ENCODE measurements around the gene RAD9A.

DNA sequence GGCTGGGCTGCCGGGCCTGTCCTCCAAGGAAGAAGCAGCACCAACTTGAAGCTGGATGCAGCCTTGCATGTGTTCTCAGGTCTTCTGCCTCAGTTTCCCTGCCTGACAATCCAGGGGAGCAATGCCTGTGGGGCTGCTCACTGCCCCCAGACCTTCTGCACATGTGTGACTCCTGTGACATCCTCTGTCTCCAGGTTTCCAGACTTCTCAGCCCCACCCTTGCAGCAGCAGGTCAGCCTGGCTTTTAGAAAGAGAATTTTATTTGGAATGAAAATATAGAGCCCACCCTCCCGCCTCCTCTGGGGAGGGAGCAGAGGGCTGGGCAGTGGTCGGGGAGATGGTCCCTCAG lies 46.0 kb downstream of the RAD9A start:
- TF ChIP-seq EZH2 (IDR thresholded peaks at IDR 0.05; ENCODE audit: insufficient read depth, poor library complexity, severe bottlenecking) (no peak), EZH2phosphoT487 (IDR thresholded peaks at IDR 0.05; ENCODE audit: insufficient read depth, low read depth) (no peak)

All from GM23248 (cell line).